Colonic mucosa (tissue), 4 donors: ENCODE results near the gene IGDCC3. TPM values are rescaled to one million over a fixed set of nuclear protein-coding genes. Genes with fewer than 3 reads are reported as not detected.

Experiments
- DNase-seq: peaks from one replicate; pipeline ENCODE4 v3.0.0-alpha.2; 2020
- H3K27ac ChIP-seq: fragments of 200-600 bp; one replicate; pipeline ENCODE4 v1.8.0; 2021
- H3K27me3 ChIP-seq: fragments of 200-600 bp; one replicate; pipeline ENCODE4 v1.8.0; 2021
- H3K36me3 ChIP-seq: fragments of 200-600 bp; one replicate; pipeline ENCODE4 v1.8.0; 2021
- H3K4me1 ChIP-seq: fragments of 200-600 bp; one replicate; pipeline ENCODE4 v1.8.0; 2021; ENCODE audit warnings: mild to moderate bottlenecking
- H3K4me3 ChIP-seq: fragments of 200-600 bp; one replicate; pipeline ENCODE4 v1.8.0; 2021
- H3K9ac ChIP-seq, 2 donors: one replicate each; pipeline ENCODE4 v1.7.0; 2013; ENCODE audit warnings: control low read depth in 2 of 2, low read depth in 2 of 2, low read length in 2 of 2
- H3K9me3 ChIP-seq: fragments of 200-600 bp; one replicate; pipeline ENCODE4 v1.8.0; 2021
- CTCF ChIP-seq: fragments of 200-600 bp; IDR thresholded peaks from one replicate; pipeline ENCODE4 v1.8.0; 2022; ENCODE audit warnings: antibody characterized with exemption, mild to moderate bottlenecking
- intact Hi-C: fragments of 100-400 bp; cut with DNase I; formaldehyde crosslinking; loops from one replicate; pipeline ENCODE4 v1.14.1; 2022
- total RNA-seq, 2 donors: library from RNA; stranded (reverse); fragmentation: NEBNext Ultra II Directional in 1 of 2; extraction: Animal tissue kit (Norgen Biotek cat#: 25700) in 1 of 2; gene quantifications; one replicate each; pipeline ENCODE4 v1.2.1, GENCODE V29; 2021
- donor health status: healthy.
- donor health status: DM: no; HTN: no; CAD: no.
- donor health status: DM: no; HTN: no; CAD: no.

IGDCC3 gene
- total RNA-seq, 2 donors from 2014 or later: 0.12 TPM; not detected in 1

- H3K4me1 ChIP-seq: peaks cover 3% of the 10 kb centered on the region
- H3K27me3 ChIP-seq: peaks cover 42% of the 10 kb centered on the region
- H3K9ac ChIP-seq: no peak overlapping the region
- DNase-seq: no peak
- no peak overlapping the region for H3K27ac ChIP-seq
- TF ChIP-seq CTCF: no peak
- no peaks in the 10 kb centered on the region for H3K9me3 ChIP-seq
- intact Hi-C loops: no loop called here
- H3K36me3 ChIP-seq: no peaks in the 10 kb centered on the region
- peak overlapping the region; percentile 38 for H3K4me3 ChIP-seq
Measured at GRCh38 chr15:65376767-65377104, 1.1 kb downstream of the IGDCC3 start.

GRCh38 chr15:65375871-65376607 lies 1.8 kb downstream of the IGDCC3 start:
- Histone ChIP-seq H3K9ac (no peak overlapping the region), H3K27me3 (peaks cover 42% of the 10 kb centered on the region), H3K36me3 (no peaks in the 10 kb centered on the region), H3K4me1 (peaks cover 3% of the 10 kb centered on the region), H3K27ac (no peak overlapping the region), H3K9me3 (no peaks in the 10 kb centered on the region), H3K4me3 (no peak overlapping the region)
- TF ChIP-seq CTCF: no peak
- intact Hi-C loops: no loop called here
- no peak for DNase-seq

DNA sequence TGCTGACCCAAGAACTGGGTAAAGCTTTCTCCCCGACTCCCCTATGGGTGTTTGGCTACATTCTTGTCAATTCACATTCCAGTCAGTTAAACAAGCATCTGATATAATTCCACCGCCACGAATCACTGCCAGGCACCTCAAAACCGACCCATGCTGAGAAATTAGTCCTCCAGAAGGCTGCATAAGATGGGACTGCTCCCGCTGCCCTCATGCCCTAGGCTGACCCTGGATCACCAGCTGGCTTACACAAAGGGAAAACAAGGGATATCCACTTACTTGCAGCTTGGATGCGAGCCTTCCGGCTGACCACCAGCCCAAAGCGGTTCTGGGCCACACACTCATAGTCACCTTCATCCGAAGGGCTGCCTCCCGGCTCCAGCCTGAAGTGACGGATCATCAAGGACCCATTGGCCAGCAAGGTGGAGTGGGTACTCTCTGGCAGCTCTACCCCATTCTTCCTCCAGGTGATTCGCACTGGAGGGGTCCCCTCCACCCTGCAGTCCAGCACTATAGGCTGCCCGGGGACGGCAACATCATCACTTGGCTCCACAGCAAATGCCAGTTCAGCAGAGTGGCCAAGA lies 2.9 kb downstream of the IGDCC3 start:
- H3K4me3 ChIP-seq: no peak overlapping the region
- H3K27me3 ChIP-seq: peaks cover 42% of the 10 kb centered on the region
- no peak for DNase-seq
- intact Hi-C loops: no loop called here
- H3K27ac ChIP-seq: no peak overlapping the region
- H3K9ac ChIP-seq: no peak overlapping the region
- H3K9me3 ChIP-seq: no peaks in the 10 kb centered on the region
- no peaks in the 10 kb centered on the region for H3K36me3 ChIP-seq
- no peak for TF ChIP-seq CTCF
- H3K4me1 ChIP-seq: peaks cover 3% of the 10 kb centered on the region

- no peak for DNase-seq
- Histone ChIP-seq H3K4me1 (peaks cover 3% of the 10 kb centered on the region), H3K9ac (no peak overlapping the region), H3K27me3 (peaks cover 42% of the 10 kb centered on the region), H3K9me3 (no peaks in the 10 kb centered on the region), H3K4me3 (no peak overlapping the region), H3K36me3 (no peaks in the 10 kb centered on the region), H3K27ac (no peak overlapping the region)
- intact Hi-C loops: no loop called here
- TF ChIP-seq CTCF: no peak
Measured at GRCh38 chr15:65374334-65374733, 3.5 kb downstream of the IGDCC3 start.

DNA sequence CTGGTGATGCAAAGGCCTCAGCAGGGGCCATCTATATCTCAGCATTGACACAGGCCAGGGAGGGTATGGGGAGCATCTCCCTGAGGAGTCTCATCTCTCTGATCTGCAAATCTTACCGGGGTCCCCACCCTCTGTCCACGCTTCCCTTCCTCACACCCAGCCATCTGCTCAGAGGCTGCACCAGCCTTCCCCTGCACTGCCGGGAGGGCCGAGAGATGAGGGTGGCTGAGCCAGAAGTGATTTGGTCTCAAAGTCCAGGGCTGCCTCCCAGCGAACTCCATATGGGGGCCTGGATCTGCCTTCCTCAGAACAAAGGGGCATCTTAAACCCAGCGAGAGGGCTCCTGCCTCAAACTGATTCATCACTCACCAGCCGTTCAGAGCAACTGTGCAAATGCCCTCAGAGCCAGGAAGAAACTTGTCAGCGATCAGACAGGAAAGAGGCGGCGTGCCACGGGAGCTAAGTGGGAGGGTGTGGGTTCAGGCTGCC lies 4.6 kb downstream of the IGDCC3 start:
- peaks cover 31% of the 10 kb centered on the region for H3K27me3 ChIP-seq
- H3K36me3 ChIP-seq: no peaks in the 10 kb centered on the region
- intact Hi-C loops: no loop called here
- peaks cover 3% of the 10 kb centered on the region for H3K4me1 ChIP-seq
- H3K4me3 ChIP-seq: no peak overlapping the region
- H3K27ac ChIP-seq: no peak overlapping the region
- no peak overlapping the region for H3K9ac ChIP-seq
- DNase-seq: no peak
- H3K9me3 ChIP-seq: no peaks in the 10 kb centered on the region
- no peak for TF ChIP-seq CTCF
